ENCODE data around the gene XXYLT1.
A peak's percentile ranks its signal among the peaks of the same experiment; 100 is the strongest.

GRCh38 chr3:195129644-195130492 lies 141.1 kb downstream of the XXYLT1 start:
- TF ChIP-seq CTCF (IDR thresholded peaks at IDR 0.05 in 2 of 3, conservative IDR thresholded peaks at IDR 0.05 in 1 of 3; ENCODE audit: control insufficient read depth in 2 of 3, extremely low read depth in 1 of 3, insufficient read depth in 1 of 3, low read depth in 3 of 3, low read length in 3 of 3) (no peak), EGR1 (IDR thresholded peaks at IDR 0.05; ENCODE audit: borderline replicate concordance in 1 of 2, low read depth in 2 of 2, low read length in 2 of 2) (peak in 1 of 2 experiments; percentile 70; a peak in 2 of 3 replicates), CREB1 (IDR thresholded peaks at IDR 0.05; ENCODE audit: low read depth) (0 out of 2 replicates have a peak, but pooled peaks have one; percentile 70), CBX5 (IDR thresholded peaks at IDR 0.05; ENCODE audit: low read depth) (peak; percentile 82; the same call in 1 of the 2 replicates), ZSCAN29 (IDR thresholded peaks at IDR 0.05) (no peak), RAD21 (IDR thresholded peaks at IDR 0.05; ENCODE audit: insufficient read depth, low read depth, low read length) (no peak), NR2C2 (IDR thresholded peaks at IDR 0.05; ENCODE audit: borderline replicate concordance, control insufficient read depth, insufficient read length, low read depth) (no peak), BHLHE40 (IDR thresholded peaks at IDR 0.05; ENCODE audit: borderline replicate concordance in 1 of 2, low read depth in 2 of 2, low read length in 1 of 2) (peak; percentile 79)
